ENCODE data around the gene ETNK2. TPM values are rescaled to one million over a fixed set of nuclear protein-coding genes. Genes with fewer than 3 reads are reported as not detected.

Gene ETNK2
- total and polyA plus RNA-seq, 7 donors: 0.62 to 1.7 (median 1.2) TPM

GRCh38 chr1:204161609-204162493, 10.0 kb upstream of the ETNK2 start:
- no peaks in the 10 kb centered on the region for H3K4me1 ChIP-seq
- no peak overlapping the region for H3K4me3 ChIP-seq
- H3K36me3 ChIP-seq (ENCODE audit: insufficient read depth in 1 of 2, low read depth in 1 of 2): no peaks in the 10 kb centered on the region
- 36 to 60% (median 44%) methylated on average over 14 of the region's 14 CpGs for WGBS, 3 donors
- intact Hi-C loops (cut with DNase I): loop anchor here (1.0 to 5.0 kb wide), 4 partner anchors 45 to 201 kb away; no protein-coding TSS in a partner anchor
- peaks cover 0 to 2% (median 0%) of the 10 kb centered on the region in 3 donors for H3K27me3 ChIP-seq (ENCODE audit: insufficient read depth in 3 of 3, low read length in 2 of 3)
- ATAC-seq (peak in 2 of 4 donors; percentile 19 to 26), DNase-seq (no peak)
- H3K27ac ChIP-seq: no peak overlapping the region
- no peak for TF ChIP-seq CTCF (IDR thresholded peaks at IDR 0.05)
- H3K9me3 ChIP-seq: no peaks in the 10 kb centered on the region

GRCh38 chr1:204157962-204158361, 6.1 kb upstream of the ETNK2 start:
- no peak for TF ChIP-seq CTCF (IDR thresholded peaks at IDR 0.05)
- no peak overlapping the region for H3K27ac ChIP-seq
- H3K36me3 ChIP-seq (ENCODE audit: insufficient read depth in 1 of 2, low read depth in 1 of 2): no peaks in the 10 kb centered on the region
- WGBS, 3 donors: 70 to 79% (median 72%) methylated on average over 6 of the region's 6 CpGs
- H3K4me1 ChIP-seq: no peaks in the 10 kb centered on the region
- no peak for DNase-seq
- no peaks in the 10 kb centered on the region for H3K9me3 ChIP-seq
- no peak for ATAC-seq
- no peak overlapping the region for H3K4me3 ChIP-seq
- H3K27me3 ChIP-seq (ENCODE audit: insufficient read depth in 3 of 3, low read length in 2 of 3): peaks cover 0 to 22% (median 6%) of the 10 kb centered on the region in 3 donors
- intact Hi-C loops (cut with DNase I): no loop called here

GRCh38 chr1:204155881-204156280, 4.0 kb upstream of the ETNK2 start:
- no peaks in the 10 kb centered on the region for H3K36me3 ChIP-seq (ENCODE audit: insufficient read depth in 1 of 2, low read depth in 1 of 2)
- intact Hi-C loops (cut with DNase I): no loop called here
- H3K4me3 ChIP-seq: no peak overlapping the region
- H3K27me3 ChIP-seq (ENCODE audit: insufficient read depth in 3 of 3, low read length in 2 of 3): peaks cover 0 to 38% (median 13%) of the 10 kb centered on the region in 3 donors
- H3K27ac ChIP-seq: no peak overlapping the region
- 89 to 94% (median 94%) methylated on average over 10 of the region's 10 CpGs for WGBS, 3 donors
- H3K4me1 ChIP-seq: no peaks in the 10 kb centered on the region
- no peaks in the 10 kb centered on the region for H3K9me3 ChIP-seq
- DNase-seq (no peak), ATAC-seq (no peak)
- TF ChIP-seq CTCF (IDR thresholded peaks at IDR 0.05): no peak

- Histone ChIP-seq H3K36me3 (ENCODE audit: insufficient read depth in 1 of 2, low read depth in 1 of 2) (no peaks in the 10 kb centered on the region), H3K9me3 (no peaks in the 10 kb centered on the region), H3K4me1 (no peaks in the 10 kb centered on the region), H3K4me3 (no peak overlapping the region), H3K27ac (no peak overlapping the region), H3K27me3 (ENCODE audit: insufficient read depth in 3 of 3, low read length in 2 of 3) (peaks cover 0 to 38% (median 12%) of the 10 kb centered on the region in 3 donors)
- WGBS, 3 donors: 88 to 91% (median 89%) methylated on average over 15 of the region's 15 CpGs
- DNase-seq (no peak), ATAC-seq (no peak)
- TF ChIP-seq CTCF (IDR thresholded peaks at IDR 0.05): no peak
- intact Hi-C loops (cut with DNase I): no loop called here
These were observed 2.9 kb upstream of the ETNK2 start for GRCh38 chr1:204154568-204155255.
